Stimulated activated CD4-positive, alpha-beta T cell treated with anti-CD3 and anti-CD28 coated beads, Interleukin-15, amount 100 ng/mL, for 1 hour (primary cell): ENCODE data around the gene ANKRD42.
A peak's percentile ranks its signal among the peaks of the same experiment; 100 is the strongest.

Experiments used
- DNase-seq, 2 donors: peaks; one replicate each; pipeline ENCODE4 v3.0.0-alpha.2; 2020; ENCODE audit warnings: low read depth in 1 of 2, low spot score in 1 of 2

Gene ANKRD42

GRCh38 chr11:83193315-83194280 is at the start of gene ANKRD42:
TSS of gene ANKRD42 (plus strand) at chr11:83193712. CDS start at chr11:83194671, 959 bp downstream.
- peak; percentile 61 to 62 for DNase-seq

DNA sequence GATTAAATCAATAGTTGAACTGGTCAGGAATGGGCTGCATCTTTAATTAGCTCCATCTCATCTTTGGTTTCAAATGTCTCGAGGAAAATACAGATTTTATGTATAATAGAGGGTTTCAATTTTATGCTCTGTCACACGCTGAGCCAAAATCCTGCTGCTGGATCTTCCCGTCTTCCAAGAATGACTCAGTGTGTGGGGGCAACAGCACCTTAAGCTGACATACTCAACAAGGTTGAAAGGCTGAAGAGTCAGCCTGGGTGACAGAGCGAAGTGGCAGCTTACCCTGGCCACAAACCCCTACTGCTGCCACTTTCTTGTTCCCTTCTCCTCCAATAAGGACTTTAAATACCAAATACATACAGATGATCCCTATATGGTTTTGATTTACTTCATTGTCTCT is 45.6 kb upstream of the ANKRD42 start:
- no peak for DNase-seq

GRCh38 chr11:83150450-83150849 is 43.1 kb upstream of the ANKRD42 start:
- DNase-seq = no peak

- DNase-seq = no peak
Measured at GRCh38 chr11:83151274-83151977, 42.1 kb upstream of the ANKRD42 start.

DNA sequence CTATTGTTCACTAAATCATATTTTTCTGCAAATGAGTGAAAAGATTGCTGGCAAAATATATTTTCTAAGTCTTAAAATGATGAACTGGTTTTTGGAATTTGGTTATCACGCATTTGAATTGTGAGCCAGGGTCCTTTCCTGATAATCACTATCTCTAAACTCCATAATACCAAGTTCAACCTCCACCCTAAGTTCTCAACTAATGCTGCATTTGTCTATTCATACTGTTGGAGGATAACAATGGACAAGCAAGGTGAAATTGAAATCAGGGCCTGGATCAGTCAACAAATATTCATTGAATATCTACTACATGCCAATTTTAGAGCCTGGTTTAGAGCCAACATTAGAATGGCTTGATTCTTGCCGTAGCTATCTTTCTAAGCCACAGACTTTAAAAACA is 41.2 kb upstream of the ANKRD42 start:
- no peak for DNase-seq

DNA sequence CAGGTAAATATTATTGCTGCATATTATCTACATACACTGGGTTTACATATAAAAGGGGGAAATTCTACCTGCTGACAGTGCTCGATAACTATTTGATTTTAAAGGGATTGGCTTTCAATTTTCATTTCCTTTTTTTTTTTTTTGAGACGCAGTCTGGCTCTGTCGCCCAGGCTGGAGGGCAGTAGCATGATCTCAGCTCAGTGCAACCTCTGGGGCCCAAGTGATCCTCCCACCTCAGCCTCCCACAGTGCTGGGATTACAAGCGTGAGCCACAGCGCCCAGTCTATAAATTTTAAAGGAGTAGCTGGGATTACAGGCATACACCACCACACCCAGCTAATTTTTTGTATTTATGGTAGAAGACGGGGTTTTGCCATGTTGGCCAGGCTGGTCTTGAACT is 39.7 kb upstream of the ANKRD42 start:
- no peak for DNase-seq

DNA sequence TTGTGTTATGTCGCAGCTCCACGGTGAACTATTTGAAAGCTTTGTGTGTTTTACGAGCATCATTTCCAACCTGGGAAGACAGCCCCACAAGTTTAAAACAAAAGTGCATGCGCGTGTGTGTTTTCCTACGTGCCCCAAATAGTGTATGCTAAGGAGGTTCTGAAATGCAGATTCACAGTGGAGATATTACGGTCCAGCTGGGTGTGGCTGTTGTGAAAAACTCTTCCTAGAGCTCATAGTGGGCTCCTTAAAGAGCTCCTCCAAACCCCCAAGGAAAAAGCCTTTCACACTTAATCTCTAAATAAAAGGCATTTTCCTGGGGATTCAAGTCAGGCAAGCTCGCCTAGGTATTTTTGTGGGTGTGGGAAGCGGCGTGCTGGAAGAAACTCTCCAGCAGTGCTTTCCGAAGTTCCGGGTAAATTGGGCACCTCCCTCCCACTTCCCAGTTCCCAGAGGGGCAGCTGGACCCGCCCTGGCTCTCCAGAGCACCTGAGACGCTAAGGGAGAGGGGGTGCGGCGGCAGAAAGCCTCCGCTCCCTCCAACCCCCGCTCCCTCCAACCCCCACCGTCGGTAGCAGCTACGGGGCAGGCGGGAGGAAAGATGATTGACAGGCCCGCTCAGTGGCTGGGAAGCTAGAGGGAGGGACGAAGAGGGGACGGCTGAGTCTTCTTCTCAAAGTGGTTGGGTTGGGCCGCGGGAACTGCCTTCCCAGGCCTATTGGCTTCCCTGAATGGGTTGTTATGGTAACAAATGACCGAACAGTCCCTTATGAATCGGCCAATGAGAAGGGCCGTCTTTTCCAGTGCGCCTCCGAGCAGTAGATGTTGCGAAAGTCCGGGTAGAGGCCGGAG is 37.1 kb upstream of the ANKRD42 start:
- peak in 1 of 2 donors; percentile 95 for DNase-seq

- DNase-seq = peak in 1 of 2 donors; percentile 92
Measured at GRCh38 chr11:83156996-83157593, 36.4 kb upstream of the ANKRD42 start, which contains the start of gene PCF11. TSS of gene PCF11 (plus strand) at chr11:83157131. CDS start at chr11:83157440, 309 bp downstream.

DNA sequence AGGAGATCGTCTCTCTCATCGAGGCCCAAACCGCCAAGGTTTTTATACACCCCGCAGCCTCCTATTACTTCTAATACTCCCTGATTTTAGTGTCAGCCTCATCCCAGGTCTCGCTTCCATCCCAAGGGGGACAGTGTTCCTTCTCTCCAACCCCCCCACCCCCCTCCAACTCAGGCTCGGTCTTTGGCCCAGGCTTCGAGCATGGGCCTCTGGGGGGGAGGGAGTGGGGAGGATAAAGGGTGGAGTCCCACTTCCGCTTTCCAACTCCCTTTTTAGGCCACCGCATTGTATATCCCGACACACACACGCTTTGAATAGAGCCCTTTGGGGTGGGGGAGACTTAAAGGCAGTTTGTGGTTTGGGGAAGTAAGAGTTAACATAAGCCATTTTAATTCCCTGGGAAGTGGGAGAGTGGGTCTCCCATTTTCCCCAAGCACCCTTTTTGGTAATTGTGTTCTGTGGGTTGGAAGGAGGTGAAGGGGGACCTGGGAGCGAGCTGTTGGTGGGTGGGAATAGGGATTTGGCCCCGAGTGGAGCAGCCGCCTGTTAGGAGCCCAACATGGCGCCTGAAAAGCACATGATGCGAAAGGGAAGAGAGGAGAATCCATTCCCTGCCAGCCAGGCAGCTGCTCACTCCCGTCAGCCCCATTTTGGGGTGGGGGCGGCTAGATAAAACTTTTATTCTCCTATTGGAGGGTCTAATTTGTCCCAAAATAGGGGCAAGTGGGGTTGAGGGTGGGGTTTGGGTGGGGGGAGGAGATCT is 35.7 kb upstream of the ANKRD42 start:
- peak; percentile 17 to 33 for DNase-seq

- DNase-seq = no peak
Measured at GRCh38 chr11:83158357-83158786, 35.1 kb upstream of the ANKRD42 start.

- DNase-seq = no peak
Measured at GRCh38 chr11:83158965-83159901, 34.3 kb upstream of the ANKRD42 start.

GRCh38 chr11:83159902-83160865 is 33.3 kb upstream of the ANKRD42 start:
- DNase-seq = no peak

DNA sequence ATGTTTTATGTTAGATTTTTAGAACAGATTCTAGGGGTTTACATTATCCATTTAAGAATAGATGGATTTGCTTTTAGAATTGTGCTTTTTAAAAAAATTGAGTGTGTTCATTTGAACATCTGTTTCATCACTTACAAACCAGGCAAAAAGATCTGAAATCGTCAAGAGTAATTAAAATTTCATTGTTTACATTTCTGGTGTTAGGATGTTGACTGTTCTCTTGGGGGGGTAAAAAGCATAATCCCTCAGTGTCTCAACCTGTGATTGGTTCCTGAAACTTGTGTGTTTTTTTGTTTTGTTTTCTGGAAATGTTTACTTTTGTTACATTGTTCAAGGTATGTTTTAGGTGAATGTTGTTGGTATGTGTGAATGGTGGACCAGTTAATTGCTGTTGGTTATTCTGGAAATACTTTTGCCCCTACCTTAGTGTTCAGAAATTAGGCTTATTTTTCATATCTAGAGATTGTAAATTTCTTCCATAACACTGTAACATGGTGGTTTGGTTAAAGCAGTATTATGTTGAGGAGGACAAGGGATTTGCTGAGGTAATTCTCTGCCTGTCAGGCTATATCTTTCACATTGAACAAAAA is 31.8 kb upstream of the ANKRD42 start:
- DNase-seq = no peak

- no peak for DNase-seq
Measured at GRCh38 chr11:83162377-83162776, 31.1 kb upstream of the ANKRD42 start.

DNA sequence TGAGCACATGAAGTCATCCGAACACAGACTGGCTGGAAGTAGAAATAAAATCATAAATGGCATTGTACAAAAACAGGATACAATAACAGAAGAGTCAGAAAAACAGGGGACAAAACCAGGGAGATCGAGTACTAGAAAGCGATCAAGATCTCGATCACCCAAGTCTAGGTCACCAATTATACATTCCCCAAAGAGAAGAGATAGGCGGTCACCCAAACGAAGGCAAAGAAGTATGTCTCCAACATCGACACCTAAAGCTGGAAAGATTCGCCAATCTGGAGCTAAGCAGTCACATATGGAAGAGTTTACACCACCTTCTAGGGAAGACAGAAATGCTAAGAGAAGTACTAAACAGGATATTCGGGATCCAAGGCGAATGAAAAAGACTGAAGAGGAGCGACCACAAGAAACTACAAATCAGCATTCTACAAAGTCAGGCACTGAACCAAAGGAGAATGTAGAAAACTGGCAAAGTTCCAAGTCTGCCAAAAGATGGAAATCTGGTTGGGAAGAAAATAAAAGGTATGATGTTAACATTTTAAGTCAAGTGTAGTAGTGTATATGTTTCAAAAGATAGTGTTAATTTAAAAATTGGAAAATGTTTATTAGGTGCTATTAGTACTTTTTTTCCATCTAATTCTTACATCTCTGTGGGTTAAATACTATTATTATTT is 27.2 kb upstream of the ANKRD42 start:
- DNase-seq = no peak

- no peak for DNase-seq
Measured at GRCh38 chr11:83168756-83169155, 24.8 kb upstream of the ANKRD42 start.

- no peak for DNase-seq
Measured at GRCh38 chr11:83170865-83171264, 22.6 kb upstream of the ANKRD42 start.
